PC-3 (cell line): ENCODE results near the gene HNRNPF.

ENCODE experiments used
- CTCF ChIP-seq: fragments of 300-600 bp; sonication (generic); conservative IDR thresholded peaks from 2 replicates; pipeline ENCODE4 v1.5.1; 2017; ENCODE audit warnings: antibody characterized with exemption, low read depth, mild to moderate bottlenecking, low read length
- EZH2 ChIP-seq: fragments of 300-600 bp; sonication (generic); IDR thresholded peaks from one replicate; pipeline ENCODE4 v1.6.1; 2017; ENCODE audit warnings: antibody characterized with exemption, mild to moderate bottlenecking, low read length; ENCODE audit not compliant: unreplicated experiment

GRCh38 chr10:43360086-43360485, 48.9 kb downstream of the HNRNPF start:
- TF ChIP-seq CTCF = no peak
- no peak for TF ChIP-seq EZH2
